8988T (cell line): ENCODE results near the gene ATP1B1.
"Not testable (repeated sequence)": the region's sequence is repeated elsewhere in the genome, so short reads cannot be mapped to it uniquely, and the experiment has no call there.

Experiments used
- DNase-seq: peaks from one replicate; pipeline ENCODE4 v3.0.0; 2011

Gene ATP1B1

DNA sequence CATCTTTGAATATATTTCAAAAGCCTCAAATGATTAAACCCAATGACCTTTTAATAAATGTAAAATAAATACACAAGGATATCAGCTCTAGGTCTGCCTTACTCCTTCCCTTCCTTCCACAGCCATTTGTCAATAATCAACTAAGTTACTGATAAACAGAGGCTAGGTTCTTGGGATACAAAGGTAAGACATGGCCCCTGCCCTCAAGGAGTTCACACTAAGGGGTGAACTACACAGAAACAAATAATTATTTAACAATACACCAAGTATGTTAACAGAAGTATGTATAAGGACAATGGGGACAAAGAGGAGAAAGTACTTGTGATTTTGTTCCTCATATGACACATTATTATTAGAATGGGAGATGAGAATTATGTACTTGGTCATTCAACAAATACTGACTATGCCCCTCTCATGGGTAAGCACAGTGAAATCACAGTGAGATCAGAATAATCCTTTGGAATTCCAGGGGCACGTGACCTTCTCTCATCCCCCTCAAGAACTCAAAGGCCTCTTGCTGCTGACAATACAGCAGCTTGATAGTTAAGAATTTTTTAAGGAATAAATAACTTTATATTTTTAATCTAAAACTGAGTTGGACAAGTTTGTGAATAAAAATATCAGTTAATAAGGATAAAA, 40.2 kb downstream of the ATP1B1 start:
- DNase-seq, result no peak

DNA sequence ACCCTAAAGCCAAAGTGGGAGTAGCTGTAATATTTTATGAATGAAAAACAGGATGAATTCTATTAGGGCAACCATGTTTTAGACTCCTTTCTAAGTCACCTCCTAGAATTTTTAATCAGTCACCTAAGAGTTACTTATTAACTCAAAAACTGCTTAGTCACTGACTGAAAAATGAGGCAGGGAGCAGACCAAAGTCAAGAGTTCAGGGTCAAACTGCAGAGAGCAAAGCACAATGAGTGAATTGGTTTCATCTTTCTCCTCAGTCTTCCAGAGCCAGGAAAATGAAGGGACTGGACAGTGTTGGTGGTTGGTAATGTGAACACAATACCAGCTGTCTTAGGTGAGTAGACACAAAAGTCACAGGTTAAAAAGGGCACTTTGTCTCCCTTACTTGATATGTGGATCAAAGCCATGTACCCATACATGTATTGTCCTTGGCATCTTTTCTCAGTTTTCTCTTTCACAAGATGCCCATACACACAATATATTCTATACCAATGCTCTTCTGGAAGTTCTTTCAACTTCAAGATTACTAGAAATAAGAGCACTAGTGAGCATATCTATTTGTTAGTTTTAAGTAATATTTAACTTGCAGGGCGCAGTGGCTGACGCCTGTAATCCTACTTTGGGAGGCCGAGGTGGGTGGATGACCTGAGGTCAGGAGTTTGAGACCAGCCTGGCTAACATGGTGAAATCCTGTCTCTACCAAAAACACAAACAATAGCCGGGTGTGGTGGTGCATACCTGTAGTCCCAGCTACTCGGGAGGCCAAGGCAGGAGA, 42.2 kb downstream of the ATP1B1 start:
- no peak for DNase-seq

DNA sequence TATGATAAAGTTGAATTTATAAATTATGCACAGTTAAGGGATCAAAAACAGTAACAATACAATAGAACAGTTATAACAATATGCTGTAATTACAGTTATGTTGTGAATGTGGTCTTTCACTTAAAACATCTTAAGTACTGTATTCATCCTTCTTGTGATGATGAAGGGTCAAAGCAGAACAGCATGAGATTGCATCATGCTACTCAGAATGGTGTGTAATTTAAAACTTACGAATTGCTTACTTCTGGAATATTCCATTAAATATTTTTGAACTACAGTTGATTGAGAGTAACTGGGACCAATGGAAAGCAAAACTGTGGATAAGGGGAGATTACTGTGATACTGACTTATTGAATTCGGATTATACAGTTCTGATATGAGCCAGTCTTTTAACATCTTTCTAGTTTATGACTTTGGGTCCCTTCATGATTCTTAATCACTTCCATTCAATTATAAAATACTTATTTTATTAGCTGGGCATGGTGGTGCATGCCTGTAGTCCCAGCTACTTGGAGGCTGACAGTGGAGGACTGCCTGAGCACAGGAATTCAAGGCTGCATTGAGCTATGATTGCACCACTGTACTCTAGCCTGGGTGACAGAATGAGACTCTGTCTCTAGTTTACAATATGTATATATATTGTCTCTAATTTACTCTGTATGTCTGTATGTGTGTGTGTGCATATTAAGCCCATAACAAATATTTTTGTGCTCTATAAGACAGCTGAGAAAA, 43.2 kb downstream of the ATP1B1 start:
- no peak for DNase-seq

DNA sequence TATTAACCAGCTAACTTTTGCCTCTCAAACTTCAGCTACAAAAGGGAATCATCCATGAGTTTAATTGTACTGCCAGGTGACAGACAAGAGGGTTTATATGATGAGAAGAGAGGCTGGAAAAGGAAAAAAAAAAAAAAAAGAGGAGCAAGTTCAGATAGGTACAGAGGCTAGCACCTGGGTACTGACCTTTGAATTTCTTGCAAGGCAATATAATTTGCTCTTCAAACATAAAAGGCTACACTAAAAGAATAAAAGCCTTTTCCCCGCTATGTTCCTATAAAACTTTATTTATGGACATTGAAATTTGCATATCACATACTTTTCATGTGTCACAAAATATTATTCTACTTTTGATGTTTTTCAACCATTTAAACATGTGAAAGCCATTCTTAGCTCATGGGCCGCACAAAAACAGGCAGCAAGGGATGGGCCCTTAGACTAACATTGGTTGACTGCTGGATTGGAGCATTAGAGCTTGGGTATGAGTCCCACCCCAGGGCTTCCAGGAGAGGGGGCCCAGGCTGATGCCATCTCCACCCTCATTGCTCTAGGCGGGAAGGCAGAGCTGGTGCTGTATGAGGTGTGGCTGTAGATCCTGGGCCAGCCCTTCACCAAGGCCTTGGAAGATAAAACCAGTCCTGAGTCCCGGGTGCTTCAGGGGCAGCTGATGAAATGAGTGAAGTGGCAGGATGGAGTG, 44.3 kb downstream of the ATP1B1 start:
- DNase-seq, result no peak

DNA sequence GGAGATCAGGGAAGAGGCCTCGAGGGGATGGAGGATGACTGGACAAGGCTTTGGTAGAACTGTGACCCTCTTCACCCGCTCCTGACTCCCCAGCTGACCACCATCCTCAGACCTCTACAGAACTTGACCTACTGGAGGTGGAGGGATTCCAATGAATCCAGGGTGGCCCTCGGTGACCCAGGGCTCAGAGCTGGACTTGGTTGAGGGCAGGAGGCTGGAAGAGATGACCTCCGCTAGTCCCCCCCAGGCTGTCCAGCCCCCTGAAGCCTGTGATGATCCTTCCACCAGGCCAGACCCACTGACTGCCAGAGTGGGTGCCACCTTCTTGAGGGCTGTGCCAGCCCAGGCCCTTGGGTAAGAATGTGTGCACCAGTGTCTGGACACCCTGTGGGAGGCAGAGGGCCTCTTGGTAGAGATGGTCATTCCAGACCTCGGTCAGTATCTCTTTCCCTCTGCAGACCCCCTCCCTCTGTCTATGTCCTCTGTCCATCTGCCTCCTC, 44.9 kb downstream of the ATP1B1 start:
- no peak for DNase-seq

DNA sequence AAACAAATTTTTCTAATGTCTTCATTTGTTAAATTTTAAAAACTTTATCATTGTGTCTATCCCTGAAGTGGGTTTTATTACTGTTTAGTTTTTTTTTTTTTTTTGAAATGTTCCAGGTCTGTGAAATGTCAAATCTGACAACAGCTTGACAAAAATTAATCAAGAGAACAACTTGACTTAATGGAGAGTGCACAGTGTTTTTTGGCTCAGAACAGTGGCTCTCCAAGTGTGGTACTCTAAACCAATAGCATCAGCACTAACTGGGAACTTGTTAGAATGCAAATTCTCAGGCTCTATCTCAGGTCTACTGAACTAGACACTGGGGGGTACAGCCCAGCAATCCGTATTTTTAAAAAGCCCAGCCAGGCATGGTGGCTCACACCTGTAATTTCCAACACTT, 49.2 kb downstream of the ATP1B1 start:
- DNase-seq, result no peak

DNA sequence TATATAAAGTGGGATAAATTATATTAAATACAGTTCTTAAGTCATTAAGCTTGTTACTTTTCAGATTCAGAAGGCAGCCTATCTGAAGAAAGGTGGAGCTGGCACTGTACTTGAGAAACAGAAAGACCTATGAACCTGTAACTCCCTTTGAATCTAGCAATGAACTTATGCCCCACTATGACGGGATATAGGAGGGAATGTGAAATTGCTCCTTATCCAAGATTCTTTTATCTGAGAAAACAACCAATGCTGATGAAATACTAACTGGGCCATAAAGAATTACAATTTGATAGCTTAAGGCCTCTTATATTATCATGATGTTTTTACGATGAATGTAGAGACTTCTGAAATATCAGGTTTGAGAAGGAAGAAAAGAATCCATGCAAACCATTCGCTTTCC, 50.1 kb downstream of the ATP1B1 start:
- no peak for DNase-seq

DNA sequence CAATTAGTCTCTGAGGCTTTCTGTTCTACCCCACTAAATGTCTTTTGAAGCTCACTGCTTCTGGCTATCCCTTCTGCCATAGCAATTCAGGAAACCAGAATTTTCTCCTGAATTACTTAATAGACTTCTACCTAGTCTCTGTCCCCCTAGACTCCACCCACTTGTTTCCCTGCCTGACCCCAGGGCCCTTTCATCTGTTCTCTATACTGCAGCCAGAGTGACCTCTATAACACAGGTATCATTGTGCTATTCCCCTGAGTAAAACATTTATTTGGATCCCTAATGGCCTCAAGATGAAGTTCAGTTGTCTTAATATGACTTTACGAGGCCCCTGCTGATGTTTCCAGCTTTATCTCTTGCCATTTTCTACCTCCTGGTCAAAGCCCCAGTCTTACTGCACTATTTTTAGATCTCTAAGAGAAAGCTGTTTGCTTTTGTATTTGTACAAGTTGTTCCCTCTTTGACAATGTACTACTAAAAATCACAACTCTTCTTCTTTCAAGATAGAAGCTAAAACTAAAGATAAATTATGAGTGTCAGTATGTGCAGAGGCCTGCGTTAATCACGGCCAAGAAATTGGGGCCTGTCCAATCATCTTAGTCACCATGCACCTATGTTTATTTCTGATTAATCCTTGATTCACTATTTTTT, 54.5 kb downstream of the ATP1B1 start:
- no peak for DNase-seq

DNA sequence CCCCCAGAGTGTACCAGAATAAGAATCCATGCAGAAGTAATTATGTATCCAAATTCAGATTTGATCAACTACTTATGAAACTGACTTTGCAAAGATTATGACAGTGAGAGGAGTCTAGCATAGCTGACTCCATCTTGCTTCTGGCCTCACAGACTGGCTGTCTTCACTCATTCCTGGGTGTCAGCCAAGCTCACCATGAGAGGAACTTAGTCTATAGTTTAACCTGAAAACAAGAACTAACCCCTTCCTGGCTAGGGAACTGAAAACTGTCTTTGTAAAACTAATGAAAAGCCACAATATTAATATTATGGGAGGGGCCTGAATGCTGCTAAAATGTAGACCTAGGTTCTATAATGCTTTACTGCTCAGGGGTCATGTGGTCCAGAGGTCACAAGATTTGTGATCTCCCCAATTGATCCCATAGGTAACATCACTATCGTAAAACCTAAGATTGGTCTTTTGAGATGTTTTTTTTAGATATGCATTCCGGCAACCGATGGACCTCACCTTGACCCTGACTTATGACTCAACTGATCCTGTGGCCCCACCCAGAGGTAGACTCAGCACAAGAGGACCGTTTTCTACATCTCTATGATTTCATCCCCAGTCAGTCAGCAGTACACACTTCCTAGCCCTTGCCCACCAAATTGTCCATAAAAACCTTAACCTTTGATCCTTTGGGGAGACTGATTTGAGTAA, 55.2 kb downstream of the ATP1B1 start:
- no peak for DNase-seq

DNA sequence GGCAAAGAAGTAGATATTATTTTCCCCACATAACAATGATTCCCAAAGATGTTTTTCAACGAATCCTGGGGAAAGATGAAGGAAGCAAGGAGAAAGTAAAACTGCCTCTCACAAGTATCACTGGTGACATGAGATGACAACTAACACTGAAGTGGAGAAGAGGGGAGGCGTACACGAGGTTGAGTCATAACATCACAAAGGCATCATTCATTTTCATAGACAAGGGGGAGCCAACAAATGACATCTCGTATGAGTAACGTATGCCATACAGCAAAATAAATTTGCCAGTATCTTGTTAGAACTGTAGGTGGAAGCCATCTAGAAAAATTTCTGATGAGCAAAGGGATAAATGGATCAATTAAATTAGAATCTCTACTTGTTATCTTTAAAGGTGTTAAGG, 56.6 kb downstream of the ATP1B1 start:
- no peak for DNase-seq

DNA sequence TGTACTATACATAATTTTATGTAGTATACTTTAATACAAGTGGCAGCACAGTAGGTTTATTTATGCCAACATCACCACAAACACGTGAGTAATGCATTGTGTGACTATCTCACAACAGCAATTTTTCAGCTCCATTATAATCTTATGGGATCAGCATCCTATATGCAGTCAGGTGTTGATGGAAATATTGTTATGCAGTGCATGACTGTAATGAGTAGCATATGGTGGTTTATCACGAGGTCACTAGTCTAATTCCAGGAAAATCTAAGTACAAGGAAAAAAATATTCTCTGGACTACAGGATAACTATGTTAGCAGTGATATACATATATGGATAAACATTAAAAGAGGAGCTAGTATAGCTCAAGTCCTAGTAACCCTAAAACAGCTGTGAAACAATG, 69.0 kb downstream of the ATP1B1 start:
- no peak for DNase-seq

DNA sequence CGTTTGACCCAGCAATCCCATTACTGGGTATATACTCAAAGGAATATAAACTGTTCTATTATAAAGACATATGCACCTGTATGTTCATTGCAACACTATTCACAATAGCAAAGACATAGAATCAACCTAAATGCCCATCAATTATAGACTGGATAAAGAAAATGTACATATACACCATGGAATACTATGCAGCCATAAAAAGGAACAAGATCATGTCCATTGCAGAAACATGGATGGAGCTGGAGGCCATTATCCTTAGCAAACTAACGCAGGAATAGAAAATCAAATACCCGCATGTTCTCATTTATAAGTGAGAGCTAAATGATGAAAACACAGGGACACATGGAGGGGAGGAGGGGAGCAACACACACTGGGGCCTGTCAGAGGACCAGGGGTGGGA, 72.9 kb downstream of the ATP1B1 start:
- not testable (repeated sequence) for DNase-seq

DNA sequence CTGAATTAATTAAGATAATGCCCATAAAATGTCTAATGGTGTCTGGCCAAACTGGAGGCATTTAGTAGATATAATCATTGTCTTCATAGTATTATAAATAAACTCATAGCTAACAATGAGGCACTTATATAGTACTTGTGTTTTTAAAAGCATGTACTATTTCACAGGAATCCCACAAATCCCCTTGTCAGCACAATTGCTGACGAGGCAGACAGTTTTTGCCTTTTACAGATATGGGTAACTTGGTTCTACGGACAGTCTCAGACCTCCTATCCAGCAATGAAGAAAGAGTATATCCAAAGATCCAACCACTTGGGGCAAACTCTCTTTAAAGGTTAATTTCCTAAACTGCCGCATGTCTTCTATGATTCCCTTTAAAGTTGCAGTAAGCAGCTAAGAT, 73.7 kb downstream of the ATP1B1 start:
- DNase-seq, result no peak
